NCI-H69 (cell line): Measurements from ENCODE around the gene CIITA.
"Not testable (repeated sequence)": the region's sequence is repeated elsewhere in the genome, so short reads cannot be mapped to it uniquely, and the experiment has no call there.

Experiments
- DNase-seq: peaks from one replicate; lab custom pipeline; 2025; lab: John Stamatoyannopoulos, UW

CIITA gene

GRCh38 chr16:10876799-10877341 lies at the start of gene CIITA:
TSS of gene CIITA (plus strand) at chr16:10877202. CDS start at chr16:10877331, 129 bp downstream.
- DNase-seq: peak; percentile 47

- no peak for DNase-seq
Measured at GRCh38 chr16:10827691-10828341, 49.2 kb upstream of the CIITA start.

GRCh38 chr16:10828851-10829366 lies 48.1 kb upstream of the CIITA start:
- DNase-seq: peak; percentile 40

GRCh38 chr16:10829390-10830098 lies 47.5 kb upstream of the CIITA start:
- not testable (repeated sequence) for DNase-seq

- not testable (repeated sequence) for DNase-seq
Measured at GRCh38 chr16:10830240-10830639, 46.8 kb upstream of the CIITA start.

- no peak for DNase-seq
Measured at GRCh38 chr16:10831894-10832886, 44.8 kb upstream of the CIITA start.

- no peak for DNase-seq
Measured at GRCh38 chr16:10833271-10833670, 43.7 kb upstream of the CIITA start.

GRCh38 chr16:10834130-10834529 lies 42.9 kb upstream of the CIITA start:
- no peak for DNase-seq

- DNase-seq: no peak
Measured at GRCh38 chr16:10834766-10835165, 42.2 kb upstream of the CIITA start.

- no peak for DNase-seq
Measured at GRCh38 chr16:10835281-10835931, 41.6 kb upstream of the CIITA start.

GRCh38 chr16:10836174-10836853 lies 40.7 kb upstream of the CIITA start:
- DNase-seq: no peak

- no peak for DNase-seq
Measured at GRCh38 chr16:10838621-10839278, 38.3 kb upstream of the CIITA start.

GRCh38 chr16:10839279-10839666 lies 37.7 kb upstream of the CIITA start:
- peak; percentile 22 for DNase-seq

GRCh38 chr16:10840703-10841102 lies 36.3 kb upstream of the CIITA start:
- no peak for DNase-seq

GRCh38 chr16:10846213-10846998 lies 30.6 kb upstream of the CIITA start:
- DNase-seq: no peak

GRCh38 chr16:10847176-10847575 lies 29.8 kb upstream of the CIITA start:
- DNase-seq: no peak

- DNase-seq: no peak
Measured at GRCh38 chr16:10849736-10850477, 27.1 kb upstream of the CIITA start.

- no peak for DNase-seq
Measured at GRCh38 chr16:10850478-10850850, 26.5 kb upstream of the CIITA start.

GRCh38 chr16:10851512-10851911 lies 25.5 kb upstream of the CIITA start:
- DNase-seq: peak; percentile 45
